ENCODE results near the gene LSAMP. TPM values are rescaled to one million over a fixed set of nuclear protein-coding genes. Genes with fewer than 3 reads are reported as not detected.

The LSAMP gene
- total RNA-seq, 4 donors from 2014 or later, result 1.2 to 3.0 (median 1.8) TPM

- H3K36me3 ChIP-seq, result no peaks in the 10 kb centered on the region
- no peaks in the 10 kb centered on the region for H3K27me3 ChIP-seq
- TF ChIP-seq CTCF (IDR thresholded peaks at IDR 0.05) (no peak), POLR2A (IDR thresholded peaks at IDR 0.05; ENCODE audit: low read depth) (no peak), POLR2AphosphoS5 (IDR thresholded peaks at IDR 0.05) (no peak), EP300 (IDR thresholded peaks at IDR 0.05) (no peak)
- no peak overlapping the region for H3K4me3 ChIP-seq
- no peak for DNase-seq (ENCODE audit: extremely low spot score)
- H3K9me3 ChIP-seq, result no peaks in the 10 kb centered on the region
- no peak overlapping the region for H3K27ac ChIP-seq (replicated peaks in 1 of 4)
- WGBS, result 94% methylated on average over 1 of the region's 1 CpG
- intact Hi-C loops (cut with DNase I), result no loop called here
- H3K4me1 ChIP-seq, result peaks cover 0 to 15% (median 5%) of the 10 kb centered on the region in 4 donors
These were observed 611.2 kb downstream of the LSAMP start for GRCh38 chr3:115834068-115834467.

GRCh38 chr3:115833074-115833473 is 612.2 kb downstream of the LSAMP start:
- Histone ChIP-seq H3K36me3 (no peaks in the 10 kb centered on the region), H3K27me3 (no peaks in the 10 kb centered on the region), H3K27ac (replicated peaks in 1 of 4) (no peak overlapping the region), H3K4me3 (no peak overlapping the region), H3K4me1 (peaks cover 0 to 15% (median 5%) of the 10 kb centered on the region in 4 donors), H3K9me3 (no peaks in the 10 kb centered on the region)
- WGBS, result 85% methylated on average over 2 of the region's 2 CpGs
- intact Hi-C loops (cut with DNase I), result no loop called here
- no peak for TF ChIP-seq POLR2AphosphoS5 (IDR thresholded peaks at IDR 0.05)
- TF ChIP-seq CTCF (IDR thresholded peaks at IDR 0.05), result no peak
- no peak for TF ChIP-seq POLR2A (IDR thresholded peaks at IDR 0.05; ENCODE audit: low read depth)
- no peak for TF ChIP-seq EP300 (IDR thresholded peaks at IDR 0.05)
- DNase-seq (ENCODE audit: extremely low spot score), result no peak

- Histone ChIP-seq H3K27ac (replicated peaks in 1 of 4) (no peak overlapping the region), H3K4me3 (no peak overlapping the region), H3K4me1 (peaks cover 0 to 15% (median 5%) of the 10 kb centered on the region in 4 donors), H3K27me3 (no peaks in the 10 kb centered on the region), H3K36me3 (no peaks in the 10 kb centered on the region), H3K9me3 (no peaks in the 10 kb centered on the region)
- intact Hi-C loops (cut with DNase I), result no loop called here
- WGBS, result 86% methylated on average over 3 of the region's 3 CpGs
- TF ChIP-seq POLR2A (IDR thresholded peaks at IDR 0.05; ENCODE audit: low read depth) (no peak), EP300 (IDR thresholded peaks at IDR 0.05) (no peak), CTCF (IDR thresholded peaks at IDR 0.05) (no peak)
- no peak for DNase-seq (ENCODE audit: extremely low spot score)
These were observed 613.0 kb downstream of the LSAMP start for GRCh38 chr3:115832265-115832664.

GRCh38 chr3:115831864-115832263 is 613.4 kb downstream of the LSAMP start:
- 100% methylated on average over 1 of the region's 1 CpG for WGBS
- H3K9me3 ChIP-seq, result no peaks in the 10 kb centered on the region

More at GRCh38 chr3:115831864-115832263, 613.4 kb downstream of the LSAMP start:
- no peak for DNase-seq (ENCODE audit: extremely low spot score)
- Histone ChIP-seq H3K36me3 (no peaks in the 10 kb centered on the region), H3K4me1 (peaks cover 0 to 15% (median 5%) of the 10 kb centered on the region in 4 donors), H3K4me3 (no peak overlapping the region), H3K27me3 (no peaks in the 10 kb centered on the region), H3K27ac (replicated peaks in 1 of 4) (no peak overlapping the region)
- intact Hi-C loops (cut with DNase I), result no loop called here
- TF ChIP-seq POLR2AphosphoS5 (IDR thresholded peaks at IDR 0.05), result no peak
- no peak for TF ChIP-seq CTCF (IDR thresholded peaks at IDR 0.05)
- TF ChIP-seq POLR2A (IDR thresholded peaks at IDR 0.05; ENCODE audit: low read depth), result no peak
- TF ChIP-seq EP300 (IDR thresholded peaks at IDR 0.05), result no peak

Data from esophagus muscularis mucosa (tissue), 4 donors.